ENCODE measurements around the gene GPR25.

DNA sequence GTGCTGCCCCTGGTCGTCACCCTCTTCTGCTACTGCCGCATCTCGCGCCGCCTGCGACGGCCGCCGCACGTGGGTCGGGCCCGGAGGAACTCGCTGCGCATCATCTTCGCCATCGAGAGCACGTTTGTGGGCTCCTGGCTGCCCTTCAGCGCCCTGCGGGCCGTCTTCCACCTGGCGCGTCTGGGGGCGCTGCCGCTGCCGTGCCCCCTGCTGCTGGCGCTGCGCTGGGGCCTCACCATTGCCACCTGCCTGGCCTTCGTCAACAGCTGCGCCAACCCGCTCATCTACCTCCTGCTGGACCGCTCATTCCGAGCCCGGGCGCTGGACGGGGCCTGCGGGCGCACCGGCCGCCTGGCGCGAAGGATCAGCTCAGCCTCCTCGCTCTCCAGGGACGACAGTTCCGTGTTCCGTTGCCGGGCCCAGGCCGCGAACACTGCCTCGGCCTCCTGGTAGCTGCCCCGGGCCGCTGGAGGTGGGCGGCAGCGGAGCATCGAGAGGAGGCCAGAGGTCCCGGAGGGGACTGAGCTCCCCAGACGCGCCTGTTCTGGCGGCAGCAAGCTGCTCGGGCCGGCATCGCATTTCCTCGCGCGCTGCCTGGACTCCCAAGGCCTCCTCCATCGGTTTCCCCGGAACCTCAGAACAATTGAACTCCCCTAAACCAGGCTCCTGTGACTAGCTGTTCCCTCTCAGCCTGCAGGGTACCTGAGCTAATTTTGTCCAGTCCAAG, 1.1 kb downstream of the GPR25 start:
- TF ChIP-seq EZH2 (IDR thresholded peaks at IDR 0.05) (no peak), EZH2phosphoT487 (IDR thresholded peaks at IDR 0.05) (no peak)
- TF ChIP-seq, protein P1, sequence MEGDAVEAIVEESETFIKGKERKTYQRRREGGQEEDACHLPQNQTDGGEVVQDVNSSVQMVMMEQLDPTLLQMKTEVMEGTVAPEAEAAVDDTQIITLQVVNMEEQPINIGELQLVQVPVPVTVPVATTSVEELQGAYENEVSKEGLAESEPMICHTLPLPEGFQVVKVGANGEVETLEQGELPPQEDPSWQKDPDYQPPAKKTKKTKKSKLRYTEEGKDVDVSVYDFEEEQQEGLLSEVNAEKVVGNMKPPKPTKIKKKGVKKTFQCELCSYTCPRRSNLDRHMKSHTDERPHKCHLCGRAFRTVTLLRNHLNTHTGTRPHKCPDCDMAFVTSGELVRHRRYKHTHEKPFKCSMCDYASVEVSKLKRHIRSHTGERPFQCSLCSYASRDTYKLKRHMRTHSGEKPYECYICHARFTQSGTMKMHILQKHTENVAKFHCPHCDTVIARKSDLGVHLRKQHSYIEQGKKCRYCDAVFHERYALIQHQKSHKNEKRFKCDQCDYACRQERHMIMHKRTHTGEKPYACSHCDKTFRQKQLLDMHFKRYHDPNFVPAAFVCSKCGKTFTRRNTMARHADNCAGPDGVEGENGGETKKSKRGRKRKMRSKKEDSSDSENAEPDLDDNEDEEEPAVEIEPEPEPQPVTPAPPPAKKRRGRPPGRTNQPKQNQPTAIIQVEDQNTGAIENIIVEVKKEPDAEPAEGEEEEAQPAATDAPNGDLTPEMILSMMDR (IDR thresholded peaks at IDR 0.05) = no peak

Data from neural progenitor cell (in vitro differentiated cells).